HepG2 (cell line): Measurements from ENCODE around the gene UBE4A. TPM values are rescaled to one million over a fixed set of nuclear protein-coding genes. Genes with fewer than 3 reads are reported as not detected.

ENCODE experiments used
- ATAC-seq: fragments of 200-7000 bp; cut with Tn5 transposase; 3 replicates; pipeline ENCODE4 v1.9.1; 2020; ENCODE audit warnings: mild to moderate bottlenecking, moderate library complexity
- BruUV-seq: library from RNA; stranded (reverse); fragments of 400-500 nt; replicated peaks from 2 replicates; lab custom pipeline; 2021; lab: Mats Ljungman, UMichigan
- CTCF ChIA-PET: fragments of 300-600 bp; formaldehyde crosslinking; extraction: SDS; loops from one replicate; lab custom pipeline; 2021; ENCODE audit warnings: low total read pairs, inconsistent platforms, low intra/inter-chr PET ratio; lab: Yijun Ruan, JAX
- POLR2A ChIA-PET: fragments of 350-600 bp; sonication (Branson Sonifier 250); formaldehyde crosslinking; loops from one replicate; lab custom pipeline; 2020; ENCODE audit warnings: antibody characterized with exemption, inconsistent platforms; lab: Yijun Ruan, JAX
- DNase-seq: peaks from one replicate; pipeline ENCODE4 v3.0.0-alpha.2; 2015; ENCODE audit warnings: low spot score
- FAIRE-seq: peaks from 3 replicates; lab custom pipeline; 2011; peaks lifted over from hg19 to GRCh38; lab: Jason Lieb, UNC
- H2AFZ ChIP-seq: one replicate; pipeline ENCODE4 v1.6.1; 2011; ENCODE audit warnings: low read length, inconsistent platforms
- H3K27ac ChIP-seq: fragments of 300-600 bp; 3 replicates; pipeline ENCODE4 v1.8.0; 2011; ENCODE audit warnings: mixed run types, mild to moderate bottlenecking, mixed read lengths, low read length, inconsistent platforms; ENCODE audit not compliant: insufficient read depth; ENCODE audit errors: extremely low read length
- H3K27me3 ChIP-seq, 2 experiments: fragments of 200-600 bp in 1 of 2; 2 replicates in 1 of 2; 3 replicates in 1 of 2; pipeline versions ENCODE4 v1.6.0 to v1.8.0; 2011; ENCODE audit warnings: low read length in 2 of 2, mild to moderate bottlenecking in 2 of 2, moderate library complexity in 2 of 2, inconsistent platforms in 1 of 2; ENCODE audit not compliant: insufficient read depth in 2 of 2, control insufficient read depth in 1 of 2
- H3K36me3 ChIP-seq, 2 experiments: fragments of 200-600 bp in 1 of 2; replicated peaks in 1 of 2; 2 replicates in 1 of 2; 3 replicates in 1 of 2; pipeline versions ENCODE4 v1.5.1 to v1.8.0; 2011; ENCODE audit warnings: low read length in 2 of 2, inconsistent platforms in 1 of 2; ENCODE audit not compliant: insufficient read depth in 2 of 2, control insufficient read depth in 1 of 2
- H3K4me1 ChIP-seq: 2 replicates; pipeline ENCODE4 v1.5.1; 2012; ENCODE audit warnings: low read length, inconsistent platforms; ENCODE audit not compliant: insufficient read depth
- H3K4me2 ChIP-seq: 2 replicates; pipeline ENCODE4 v1.6.0; 2011; ENCODE audit warnings: low read depth, low read length, inconsistent platforms
- H3K4me3 ChIP-seq, 3 experiments: fragments of 200-600 bp in 1 of 3; sonication (generic), shearing (Covaris generic) in 1 of 3; replicated peaks in 1 of 3; 2 replicates each; pipeline ENCODE4 v1.5.1; 2011 to 2016; ENCODE audit warnings: low read length in 3 of 3, inconsistent platforms in 2 of 3, low read depth in 2 of 3, mild to moderate bottlenecking in 2 of 3, control low read depth in 1 of 3, mixed read lengths in 1 of 3; ENCODE audit not compliant: insufficient read depth in 1 of 3
- H3K79me2 ChIP-seq: one replicate; pipeline ENCODE4 v1.6.1; 2011; ENCODE audit warnings: low read length, inconsistent platforms; ENCODE audit not compliant: insufficient read depth
- H3K9ac ChIP-seq: 2 replicates; pipeline ENCODE4 v1.6.0; 2011; ENCODE audit warnings: mild to moderate bottlenecking, low read depth, low read length, inconsistent platforms; ENCODE audit not compliant: insufficient read depth
- H3K9me3 ChIP-seq: 2 replicates; pipeline ENCODE4 v1.5.1; 2012; ENCODE audit warnings: mild to moderate bottlenecking, low read length
- H4K20me1 ChIP-seq: 2 replicates; pipeline ENCODE4 v1.6.0; 2011; ENCODE audit warnings: inconsistent platforms, mild to moderate bottlenecking, low read length, moderate library complexity; ENCODE audit not compliant: insufficient read depth
- CBX1 ChIP-seq: IDR thresholded peaks from one replicate; pipeline ENCODE4 v1.6.1; 2016; ENCODE audit warnings: antibody characterized with exemption, low read depth
- GPN1 ChIP-seq: sonication (generic); formaldehyde crosslinking; IDR thresholded peaks from 2 replicates; pipeline ENCODE4 v1.5.1; 2020; ENCODE audit warnings: missing genetic modification reagents, borderline replicate concordance
- HBP1 ChIP-seq: IDR thresholded peaks from 2 replicates; pipeline ENCODE4 v1.6.1; 2016; ENCODE audit warnings: low read depth, control low read depth
- HNRNPK ChIP-seq: fragments of 200-400 bp; formaldehyde crosslinking; IDR thresholded peaks from 2 replicates; pipeline ENCODE4 v1.6.1; 2018; ENCODE audit warnings: low read length, low read depth, moderate library complexity, mild to moderate bottlenecking; ENCODE audit not compliant: poor library complexity, severe bottlenecking
- NONO ChIP-seq, 2 experiments: fragments of 450-650 bp in 1 of 2; sonication (generic) in 1 of 2; formaldehyde crosslinking in 1 of 2; IDR thresholded peaks in 1 of 2; conservative IDR thresholded peaks in 1 of 2; 2 replicates each; pipeline versions ENCODE4 v1.6.1 to v1.8.0; 2017 to 2022; ENCODE audit warnings: mild to moderate bottlenecking in 1 of 2, missing genetic modification reagents in 1 of 2, moderate library complexity in 1 of 2
- POGZ ChIP-seq: sonication (generic); formaldehyde crosslinking; IDR thresholded peaks from 2 replicates; pipeline ENCODE4 v1.4.0; 2020; ENCODE audit warnings: mild to moderate bottlenecking, missing genetic modification reagents
- SAFB2 ChIP-seq: sonication (generic); formaldehyde crosslinking; IDR thresholded peaks from 2 replicates; pipeline ENCODE4 v1.5.1; 2020; ENCODE audit warnings: missing genetic modification reagents, low read depth, mild to moderate bottlenecking, borderline replicate concordance
- SNRNP70 ChIP-seq: fragments of 200-400 bp; formaldehyde crosslinking; IDR thresholded peaks from 2 replicates; pipeline ENCODE4 v1.6.1; 2017; ENCODE audit warnings: mild to moderate bottlenecking, low read depth, low read length, moderate library complexity
- SUZ12 ChIP-seq: fragments of 150-350 bp; IDR thresholded peaks from 2 replicates; pipeline ENCODE4 v1.6.1; 2014; ENCODE audit warnings: low read depth, low read length
- ZFP36L2 ChIP-seq: sonication (generic); formaldehyde crosslinking; IDR thresholded peaks from 2 replicates; pipeline ENCODE4 v1.4.0; 2020; ENCODE audit warnings: missing genetic modification reagents
- ZKSCAN8 ChIP-seq: IDR thresholded peaks from 2 replicates; pipeline ENCODE4 v1.6.1; 2016; ENCODE audit warnings: borderline replicate concordance, missing genetic modification reagents, missing compliant biosample characterization
- ZNF3 ChIP-seq: IDR thresholded peaks from 2 replicates; pipeline ENCODE4 v1.7.0; 2017; ENCODE audit warnings: inconsistent platforms
- ZNF414 ChIP-seq: sonication (generic); formaldehyde crosslinking; IDR thresholded peaks from 2 replicates; pipeline ENCODE4 v1.5.0; 2020; ENCODE audit warnings: missing genetic modification reagents
- ZNF546 ChIP-seq: sonication (generic); formaldehyde crosslinking; conservative IDR thresholded peaks from 2 replicates; pipeline ENCODE4 v1.8.1; 2023; ENCODE audit warnings: mild to moderate bottlenecking, missing genetic modification reagents
- ZNF678 ChIP-seq: sonication (generic); formaldehyde crosslinking; IDR thresholded peaks from 2 replicates; pipeline ENCODE4 v1.4.0; 2020; ENCODE audit warnings: mild to moderate bottlenecking, missing genetic modification reagents
- ZNF768 ChIP-seq: sonication (generic); formaldehyde crosslinking; IDR thresholded peaks from 2 replicates; pipeline ENCODE4 v1.4.0; 2020; ENCODE audit warnings: missing genetic modification reagents
- WGBS: methylation state at CpG from one replicate; pipeline ENCODE4 v1.1.6; 2017; ENCODE audit warnings: low lambda C conversion rate; 5-methylcytosine and 5-hydroxymethylcytosine counted together
- in situ Hi-C: cut with HindIII; loops from 2 replicates; pipeline ENCODE4 v1.10.0; 2017; ENCODE audit warnings: low pct_unique_long_range_greater_than_20kb; ENCODE audit not compliant: extremely low pct_ligation_motif_present
- intact Hi-C: fragments of 100-400 bp; cut with micrococcal nuclease; formaldehyde crosslinking; loops from one replicate; pipeline ENCODE4 v1.10.0; 2022; ENCODE audit not compliant: unreplicated experiment
- polyA plus RNA-seq, 8 experiments: library from polyadenylated mRNA; depleted of rRNA in 3 of 8; stranded (reverse) in 7 of 8; unstranded in 1 of 8; fragments of >200 nt; fragmentation: Illumina TruSeq in 4 of 8; extraction: Trizol in 4 of 8; gene quantifications; 2 replicates each; pipeline versions ENCODE4 v1.2.1 to v1.2.3, GENCODE V29; 2011 to 2016; ENCODE audit warnings: low read depth in 4 of 8, missing spikeins in 1 of 8, mixed read lengths in 1 of 8; ENCODE audit not compliant: insufficient read depth in 1 of 8
- total RNA-seq, 5 experiments: library from RNA; depleted of rRNA; stranded (reverse); fragments of >200 nt; fragmentation: Illumina TruSeq; extraction: Trizol; gene quantifications; 2 replicates each; pipeline ENCODE4 v1.2.3, GENCODE V29; 2016; ENCODE audit warnings: low read depth in 1 of 5

UBE4A gene
- total and polyA plus RNA-seq, 2 of the 13 experiments (the other 11 are each of a cell fraction or from before 2014, with no cell fraction given), result 15.1 to 32.7 TPM

- TF ChIP-seq HBP1 (no peak), ZNF3 (CRISPR knock-in tag) (no peak)
These were observed 16.2 kb upstream of the UBE4A start (continued) for GRCh38 chr11:118343248-118343647.

- FAIRE-seq (no peak), ATAC-seq (no peak), DNase-seq (no peak)
- H3K4me2 ChIP-seq, result no peak within 1 kb of the TSS
- H3K79me2 ChIP-seq, result no peaks in the 10 kb centered on the region
- no TSS peak for BruUV-seq
- peaks cover 3 to 32% of the 10 kb centered on the region in 2 experiments; a peak in 3 of 5 replicates for H3K27me3 ChIP-seq
- ChIA-PET POLR2A (no interaction called here), CTCF (no interaction called here)
- no peaks in the 10 kb centered on the region for H3K9me3 ChIP-seq
- no peak within 1 kb of the TSS for H2AFZ ChIP-seq
- H3K27ac ChIP-seq, result no peak within 1 kb of the TSS
- intact Hi-C loops (no loop called here), in situ Hi-C loops (no loop called here)
- no peak within 1 kb of the TSS for H3K9ac ChIP-seq
- no peaks in the 10 kb centered on the region for H4K20me1 ChIP-seq
- no peak within 1 kb of the TSS for H3K4me3 ChIP-seq
- H3K36me3 ChIP-seq, result no peaks in the 10 kb centered on the region
- WGBS, result 43% methylated on average over 6 of the region's 6 CpGs
- H3K4me1 ChIP-seq, result peaks cover 22% of the 10 kb centered on the region
- TF ChIP-seq ZFP36L2 (no peak), SUZ12 (no peak), ZNF414 (CRISPR knock-in tag) (no peak), HNRNPK (no peak), POGZ (no peak), GPN1 (CRISPR knock-in tag) (no peak), CBX1 (no peak), ZNF546 (CRISPR knock-in tag) (no peak), ZNF678 (CRISPR knock-in tag) (no peak), SAFB2 (CRISPR knock-in tag) (no peak), ZNF768 (CRISPR knock-in tag) (no peak), NONO (IDR thresholded peaks at IDR 0.05) (no peak), NONO (CRISPR knock-in tag; conservative IDR thresholded peaks at IDR 0.05) (no peak), ZKSCAN8 (no peak), SNRNP70 (no peak)
These were observed 15.4 kb upstream of the UBE4A start, which contains the start of gene CD3G for GRCh38 chr11:118343981-118344515. Gene CD3G, plus strand, starts transcription at chr11:118344344. Its CDS starts 80 bp downstream, at chr11:118344424.
